Hematopoietic multipotent progenitor cell treated with erythropoietin and hydrocortisone succinate and interleukin-3 and kit ligand, for 4 days (in vitro differentiated cells): ENCODE data around the gene CARD19.

Source experiments
- DNase-seq: peaks from one replicate; pipeline ENCODE4 v3.0.0-alpha.2; 2015

Gene CARD19

DNA sequence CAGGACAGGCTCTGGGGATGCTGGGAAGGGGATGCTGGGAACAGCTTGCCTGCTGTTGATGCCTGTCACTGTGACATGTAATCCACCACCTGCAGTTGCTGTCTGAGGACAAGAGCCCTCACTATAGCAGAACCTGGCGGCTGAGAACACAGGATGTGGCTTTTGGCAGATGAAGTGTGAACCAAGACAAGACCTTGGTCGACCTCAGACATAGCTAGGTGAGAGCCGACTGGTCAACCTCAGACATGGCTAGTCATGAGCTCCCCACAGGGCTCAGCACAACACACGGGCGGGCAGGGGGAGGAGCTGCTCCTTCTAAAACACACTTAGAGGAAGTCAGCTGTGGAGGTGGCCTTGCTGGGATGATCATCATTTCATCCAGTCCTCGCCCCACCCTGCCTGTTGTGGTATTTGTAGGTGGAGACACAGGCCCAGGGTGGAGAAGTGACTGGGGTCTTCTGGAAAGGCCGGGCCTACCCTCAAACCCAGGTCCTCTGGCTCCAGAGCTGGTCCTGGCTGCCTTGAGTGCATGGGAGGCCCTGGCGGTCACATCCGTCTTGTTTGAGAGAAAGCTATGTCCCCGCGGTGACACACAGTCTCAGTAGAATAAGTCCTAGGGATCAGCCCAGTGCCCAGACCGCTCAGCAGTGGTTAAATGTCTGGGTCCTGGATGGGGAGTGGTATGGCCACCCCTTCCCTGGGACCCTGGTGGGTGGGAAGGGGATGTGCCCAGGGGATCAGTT is 31.5 kb upstream of the CARD19 start:
- peak; percentile 95 for DNase-seq

DNA sequence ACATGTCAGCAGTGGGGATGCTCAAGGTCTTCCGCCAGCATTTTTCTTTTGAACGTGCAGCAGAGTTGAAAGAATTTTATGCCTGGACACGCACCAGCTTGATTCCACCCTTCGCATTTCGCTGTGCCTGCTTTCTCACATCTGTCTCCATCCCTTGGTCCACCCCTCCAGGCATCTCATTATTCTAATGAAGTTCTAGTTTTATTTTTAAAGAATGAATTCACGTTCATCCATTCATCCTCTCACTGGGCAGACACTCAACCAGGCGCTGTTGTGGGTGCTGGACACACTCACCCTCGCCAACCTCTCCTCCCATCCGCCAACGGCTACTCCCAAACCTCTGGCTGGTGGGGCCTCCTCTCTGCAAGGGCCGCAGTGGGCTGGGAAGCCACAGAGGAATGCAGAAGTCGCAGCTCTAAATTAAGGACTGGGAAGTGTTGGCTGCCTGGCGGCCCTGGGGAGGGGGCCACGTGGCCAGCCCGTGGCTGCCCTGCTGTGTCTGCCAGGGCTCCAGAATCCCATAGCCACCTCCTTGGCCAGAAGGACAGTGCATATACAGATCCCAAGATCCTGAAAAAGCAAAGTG is 30.8 kb upstream of the CARD19 start:
- DNase-seq = peak; percentile 38

DNA sequence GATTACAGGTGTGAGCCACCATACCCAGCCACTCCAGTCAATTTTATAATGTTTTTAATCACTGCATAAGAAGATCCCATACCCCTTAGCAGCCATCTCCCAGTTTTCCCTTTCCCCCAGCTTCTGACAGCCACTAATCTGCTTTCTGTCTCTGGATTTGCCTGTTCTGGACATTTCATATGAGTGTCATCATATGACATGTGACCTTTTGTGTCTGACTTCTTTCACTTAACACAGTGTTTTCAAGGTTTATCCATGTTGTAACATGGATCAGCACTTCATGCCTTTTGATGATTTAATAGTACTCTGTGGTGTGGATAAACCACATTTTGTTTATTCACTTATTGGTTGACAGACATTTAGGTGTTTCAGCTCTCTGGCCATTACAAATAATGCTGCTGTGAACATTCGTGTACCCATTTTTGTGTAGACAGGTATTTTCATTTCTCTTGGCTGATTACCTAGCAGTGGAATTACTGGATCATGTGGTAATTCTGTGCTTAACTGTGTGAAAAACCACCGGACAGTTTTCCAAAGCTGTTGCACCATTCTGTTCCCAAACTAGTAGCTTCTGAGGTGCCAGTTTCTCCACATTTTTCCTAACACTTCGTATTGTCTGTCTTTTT is 28.9 kb upstream of the CARD19 start:
- no peak for DNase-seq

DNA sequence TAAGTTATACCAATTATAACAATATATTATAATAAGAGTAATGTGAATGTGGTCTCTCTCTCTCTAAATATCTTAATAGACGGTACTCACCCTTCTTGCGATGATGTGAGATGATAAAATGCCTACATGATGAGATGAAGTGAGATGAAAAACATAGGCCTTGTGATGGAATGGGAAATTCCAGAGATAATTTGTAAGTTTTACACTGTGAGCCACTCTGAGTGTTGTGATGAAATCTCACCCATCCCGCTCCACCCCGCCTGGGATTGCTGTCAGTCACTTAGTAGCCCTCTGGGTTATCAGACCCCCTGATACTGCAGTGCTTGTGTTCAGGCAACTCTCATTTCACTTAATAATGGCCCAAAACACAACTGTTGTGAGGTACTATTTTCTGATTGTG is 27.1 kb upstream of the CARD19 start:
- DNase-seq = no peak

DNA sequence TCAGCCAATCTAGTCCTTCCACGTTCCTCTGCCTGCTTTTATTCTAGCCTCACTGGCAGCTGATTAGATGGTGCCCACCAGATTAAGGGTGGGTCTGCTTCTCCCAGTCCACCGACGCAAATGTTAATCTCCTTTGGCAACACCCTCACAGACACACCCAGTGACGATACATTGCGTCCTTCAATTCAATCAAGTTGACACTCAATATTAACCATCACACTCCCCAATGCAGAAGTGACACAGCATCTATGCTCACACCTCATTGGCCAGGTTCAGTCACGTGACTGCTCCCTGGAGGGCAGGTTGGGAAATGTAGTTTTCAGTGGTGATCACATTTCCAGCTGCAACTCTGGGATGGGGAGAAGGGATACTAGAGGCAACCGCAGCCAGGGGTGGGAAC is 24.6 kb upstream of the CARD19 start:
- peak; percentile 83 for DNase-seq

DNA sequence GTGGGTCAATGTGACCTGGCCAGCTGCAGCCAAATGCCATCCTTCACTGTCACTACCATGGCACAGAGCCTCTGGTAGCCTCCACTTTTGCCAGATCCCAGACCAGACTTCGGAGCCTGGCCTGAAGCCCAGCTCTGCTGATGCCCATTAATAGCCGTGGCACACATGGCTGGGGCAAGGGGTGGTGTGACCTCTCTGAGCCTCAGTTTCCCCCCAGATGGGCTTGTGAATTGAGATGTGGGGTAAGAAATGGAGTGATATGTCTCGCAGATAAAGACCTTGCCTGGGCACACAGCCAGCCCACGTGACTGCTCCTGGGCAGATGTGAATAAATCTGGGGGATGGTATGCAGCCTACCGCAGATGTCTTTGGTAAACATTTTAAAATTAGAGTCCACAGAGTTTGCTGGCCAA is 23.6 kb upstream of the CARD19 start:
- peak; percentile 66 for DNase-seq

DNA sequence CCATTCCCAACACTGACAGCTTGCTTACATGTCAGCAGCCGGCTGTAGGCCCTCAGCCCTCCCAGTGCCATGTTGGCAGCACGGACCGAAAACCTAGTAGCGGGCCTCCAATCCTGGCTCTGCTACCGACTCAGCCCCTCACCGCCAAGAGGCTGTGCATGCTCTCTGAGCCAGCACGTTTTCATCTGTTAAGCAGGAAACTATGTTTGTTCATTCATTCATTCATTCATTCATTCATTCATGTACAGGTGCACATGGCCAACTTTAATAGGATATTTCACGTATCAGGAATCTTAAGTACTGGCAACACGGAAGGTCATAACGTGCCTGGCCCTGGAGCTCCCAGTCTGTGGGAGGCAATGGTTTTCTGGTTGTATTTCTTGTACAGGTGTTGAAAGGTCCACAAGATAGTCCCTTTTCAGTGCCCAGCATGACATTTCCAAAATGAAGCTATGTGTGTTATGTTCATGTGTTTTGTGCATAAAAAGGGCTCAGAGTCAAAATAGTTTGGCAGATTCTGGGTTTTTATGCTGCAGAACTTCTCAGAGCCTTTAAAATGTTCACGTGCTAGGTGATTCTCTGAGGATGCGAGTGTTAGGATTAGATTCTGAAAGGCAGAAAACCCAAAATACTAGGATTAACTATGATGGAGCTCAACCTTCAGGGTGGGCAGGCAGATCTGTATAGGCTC is 19.8 kb upstream of the CARD19 start:
- DNase-seq = no peak

DNA sequence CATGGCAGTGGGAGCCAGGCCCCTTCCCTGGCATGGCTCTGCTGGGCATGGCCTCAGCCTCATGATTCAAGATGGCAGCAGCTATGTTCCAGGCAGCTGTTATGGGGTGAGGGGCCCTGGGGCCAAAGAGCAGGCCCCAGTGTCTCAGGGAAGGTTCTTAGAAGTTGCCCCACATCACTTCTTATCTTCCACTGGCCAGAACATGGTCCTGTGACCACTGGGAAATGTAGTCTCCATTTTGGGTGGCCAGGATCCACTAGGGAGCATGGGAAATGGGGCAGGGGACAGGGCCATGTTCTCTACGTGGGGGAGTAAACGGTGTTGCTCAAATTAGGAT is 19.3 kb upstream of the CARD19 start:
- no peak for DNase-seq

DNA sequence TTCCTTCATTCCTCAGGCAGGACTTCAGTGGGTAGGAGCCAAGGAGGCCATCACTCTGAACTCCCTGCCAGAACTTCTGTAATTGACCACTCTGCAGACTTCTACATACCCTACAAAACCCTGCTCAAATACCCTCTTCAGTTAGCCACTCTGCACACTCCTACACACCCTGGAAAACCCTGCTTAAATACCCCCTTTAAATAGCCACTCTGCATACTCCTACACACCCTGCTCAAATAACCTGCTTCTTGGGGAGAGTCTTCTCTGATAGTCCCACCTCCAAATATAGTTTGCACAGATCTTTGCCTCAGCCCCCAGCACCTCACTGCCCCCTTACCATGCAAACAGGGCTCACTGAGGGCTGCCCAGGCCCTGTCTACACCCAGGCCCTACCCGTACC is 18.6 kb upstream of the CARD19 start:
- DNase-seq = no peak

DNA sequence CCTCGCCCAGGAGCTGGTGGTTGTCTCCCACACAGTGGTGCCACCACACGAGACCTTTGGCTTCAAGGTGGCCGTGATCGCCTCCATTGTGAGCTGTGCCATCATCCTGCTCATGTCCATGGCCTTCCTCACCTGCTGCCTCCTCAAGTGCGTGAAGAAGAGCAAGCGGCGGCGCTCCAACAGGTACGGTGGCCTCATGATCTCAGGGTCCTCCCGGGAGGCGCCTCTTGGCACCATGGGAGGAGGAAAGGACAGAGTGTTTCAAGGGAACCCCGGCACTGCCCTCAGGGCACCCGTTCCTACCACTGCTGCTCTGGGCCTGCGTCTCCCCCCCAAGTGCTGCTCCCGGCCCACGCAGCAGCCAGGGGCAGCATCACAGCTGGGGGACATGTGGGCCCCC is 18.2 kb upstream of the CARD19 start:
- no peak for DNase-seq

DNA sequence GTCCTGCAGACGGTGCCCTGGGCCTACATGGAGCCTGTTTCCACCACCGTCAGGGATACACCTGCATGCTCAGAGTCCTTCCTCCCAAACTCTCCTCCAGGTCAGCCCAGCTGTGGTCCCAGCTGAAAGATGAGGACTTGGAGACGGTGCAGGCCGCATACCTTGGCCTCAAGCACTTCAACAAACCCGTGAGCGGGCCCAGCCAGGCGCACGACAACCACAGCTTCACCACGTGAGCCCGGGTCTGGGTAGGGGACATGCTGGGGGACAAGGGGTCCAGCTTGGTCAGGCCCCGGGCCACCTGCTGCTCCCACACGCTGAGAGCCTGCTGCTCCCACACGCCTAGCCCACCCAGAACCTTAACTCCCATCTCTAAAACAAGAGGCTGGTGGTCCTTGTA is 16.6 kb upstream of the CARD19 start:
- DNase-seq = no peak

DNA sequence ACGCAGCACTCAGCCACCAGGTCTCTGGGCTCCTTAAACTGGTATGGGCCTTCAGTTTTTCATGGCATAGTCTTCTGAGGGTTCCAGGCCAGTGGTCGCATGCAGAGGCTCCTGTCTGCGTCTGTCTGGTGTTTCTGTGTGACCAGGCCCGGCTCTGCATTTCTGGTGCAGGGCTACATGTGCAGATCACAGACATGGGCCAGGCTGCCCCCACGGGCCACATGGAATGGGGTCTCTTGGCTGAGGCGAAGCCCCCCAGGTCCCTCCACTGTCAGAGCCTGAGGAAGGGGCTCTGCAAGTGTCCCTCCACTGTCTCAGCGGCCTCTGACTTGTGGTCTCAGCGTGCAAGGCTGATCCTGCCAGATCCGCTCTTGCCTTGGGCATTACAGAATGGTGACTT is 15.6 kb upstream of the CARD19 start:
- no peak for DNase-seq

DNA sequence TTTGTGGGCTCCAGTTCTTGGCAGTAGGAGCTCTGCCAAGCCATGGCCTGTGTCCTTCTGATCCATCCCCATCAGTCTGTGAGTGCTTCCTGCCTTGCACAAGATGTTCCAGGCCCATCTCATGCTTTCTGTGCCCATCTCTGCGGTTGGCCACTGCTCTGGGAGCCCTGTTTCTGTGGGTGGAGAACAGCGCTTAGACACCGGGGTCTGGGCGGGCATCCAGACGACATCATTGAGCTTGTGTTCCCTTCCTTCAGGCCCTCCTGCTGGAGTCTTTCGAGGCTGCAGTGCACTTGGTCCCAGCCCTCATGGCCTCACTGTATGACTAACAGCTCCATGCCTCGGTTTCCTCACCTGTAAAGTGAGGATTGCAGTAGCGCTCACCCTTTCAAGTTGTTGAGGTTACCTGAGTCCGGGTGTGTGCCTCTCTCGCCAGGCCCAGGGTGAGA is 14.9 kb upstream of the CARD19 start:
- no peak for DNase-seq

DNA sequence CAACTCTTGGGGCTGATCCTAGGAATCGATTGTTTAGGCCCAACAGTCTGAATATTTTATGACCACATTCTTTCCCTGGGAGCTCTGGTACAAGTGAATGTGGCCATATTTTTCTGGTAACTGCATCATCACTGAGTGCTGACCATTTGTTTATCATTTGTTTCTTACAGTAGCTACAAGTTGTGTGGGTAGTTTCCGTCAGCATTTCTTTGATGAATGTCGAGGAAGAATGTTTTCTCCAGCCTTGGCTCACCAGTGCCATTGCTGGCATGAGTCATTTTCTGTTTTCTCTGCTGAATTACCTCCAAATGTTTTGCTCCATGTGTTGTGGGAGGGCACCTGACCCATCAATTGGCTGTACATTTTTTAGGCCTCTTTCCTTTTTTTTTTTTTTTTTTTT is 14.1 kb upstream of the CARD19 start:
- no peak for DNase-seq

DNA sequence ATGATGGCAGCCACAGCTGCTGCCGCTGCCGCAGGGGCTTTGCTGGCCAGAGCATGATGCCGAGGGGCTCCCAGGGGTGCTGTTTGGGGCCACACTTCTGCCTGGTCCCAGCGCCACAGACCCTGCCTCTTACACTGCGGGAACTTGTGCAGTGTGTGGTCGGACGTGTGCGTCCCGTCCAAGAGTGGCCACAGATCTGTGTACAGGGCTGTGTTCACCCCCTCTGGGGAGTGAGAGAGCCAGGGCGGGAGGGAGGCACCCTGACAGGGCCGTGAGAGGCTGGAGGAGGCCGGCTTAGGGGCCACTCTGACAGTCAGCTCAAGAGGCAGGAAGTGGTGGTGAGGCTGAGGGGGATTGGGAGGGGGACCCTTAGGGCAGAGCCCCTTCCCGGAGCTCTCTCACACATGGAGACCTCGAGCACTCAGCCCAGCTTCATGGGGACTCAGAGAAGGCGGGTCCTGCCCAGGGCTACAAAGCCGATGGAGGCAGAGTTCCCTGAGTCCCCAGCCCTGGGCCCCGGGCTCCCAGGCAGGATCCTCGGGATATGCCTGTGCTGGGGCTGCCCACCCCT is 13.1 kb upstream of the CARD19 start:
- DNase-seq = peak; percentile 58

DNA sequence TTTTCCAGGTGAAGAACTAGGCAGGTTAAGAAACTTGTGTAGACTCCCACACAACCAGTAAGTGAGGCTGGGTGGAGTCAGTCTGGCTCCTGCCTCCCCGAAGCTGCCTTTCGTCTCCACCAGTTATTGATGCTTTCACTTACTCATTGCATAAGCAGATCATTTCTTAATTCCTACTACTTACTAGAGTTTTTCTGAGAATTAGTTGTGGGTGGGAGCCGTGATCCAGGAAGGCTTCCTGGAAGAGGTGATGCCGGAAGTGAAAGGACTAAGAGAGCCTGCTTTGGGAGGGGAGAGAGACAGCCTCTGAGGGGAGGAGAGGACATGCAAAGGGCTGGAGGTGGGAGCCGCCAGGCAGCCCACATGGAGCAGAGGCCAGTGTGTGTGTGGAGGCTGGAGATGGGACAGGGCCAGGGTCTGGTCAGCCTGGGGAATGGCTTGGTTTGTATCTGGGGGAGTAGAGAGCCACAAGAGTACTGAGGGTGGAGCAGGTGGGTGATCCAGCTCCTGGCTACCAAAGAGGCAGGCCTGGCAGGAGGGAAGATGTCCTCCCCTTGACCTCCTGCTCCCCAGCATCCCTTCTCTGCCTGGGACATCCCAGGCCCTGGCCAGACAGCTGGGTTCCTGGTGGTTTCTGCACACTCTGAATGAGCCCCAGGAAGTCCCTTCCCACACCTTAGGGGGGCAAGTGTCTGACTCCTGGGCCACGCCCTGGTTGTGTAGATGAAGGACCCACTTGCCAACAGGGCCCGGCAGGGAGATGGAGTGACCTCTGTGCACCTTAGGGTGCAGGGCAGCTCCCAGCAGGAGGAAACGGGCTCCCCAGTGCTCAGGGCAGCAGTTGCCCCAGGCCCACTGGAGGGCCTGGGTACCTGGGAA is 12.2 kb upstream of the CARD19 start:
- peak; percentile 46 for DNase-seq

DNA sequence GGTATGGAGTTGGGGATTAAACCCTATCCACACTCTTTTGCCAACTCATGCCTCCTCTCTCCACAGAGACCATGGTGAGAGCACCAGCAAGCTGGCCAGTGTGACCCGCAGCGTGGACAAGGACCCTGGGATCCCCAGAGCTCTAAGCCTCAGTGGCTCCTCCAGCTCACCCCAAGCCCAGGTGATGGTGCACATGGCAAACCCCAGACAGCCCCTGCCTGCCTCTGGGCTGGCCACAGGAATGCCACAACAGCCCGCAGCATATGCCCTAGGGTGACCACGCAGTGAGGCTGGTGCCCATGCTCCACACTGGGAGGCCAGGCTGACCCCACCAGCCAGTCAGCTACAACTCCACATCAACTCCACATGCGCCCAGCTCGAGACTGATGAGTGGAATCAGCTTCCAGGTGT is 11.5 kb upstream of the CARD19 start:
- no peak for DNase-seq

DNA sequence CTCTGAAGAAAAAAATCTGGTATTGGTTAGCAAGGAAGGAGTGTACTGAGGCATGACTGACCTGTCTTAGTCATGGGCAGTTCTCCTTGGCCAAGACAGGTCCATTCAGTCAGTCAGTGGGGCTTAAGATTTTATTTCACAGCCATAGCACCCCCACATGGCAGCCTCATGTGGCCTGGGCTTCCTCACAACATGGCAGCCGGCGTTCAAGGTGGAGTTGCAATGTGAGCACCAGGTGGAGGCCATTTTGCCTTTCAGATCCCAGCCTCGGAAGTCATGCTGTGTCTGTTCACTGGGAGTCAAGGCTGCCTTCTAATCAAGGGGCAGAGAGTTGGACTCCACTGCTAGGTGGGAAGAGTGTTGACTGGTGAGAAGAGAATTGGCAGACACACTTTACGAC is 10.3 kb upstream of the CARD19 start:
- no peak for DNase-seq

DNA sequence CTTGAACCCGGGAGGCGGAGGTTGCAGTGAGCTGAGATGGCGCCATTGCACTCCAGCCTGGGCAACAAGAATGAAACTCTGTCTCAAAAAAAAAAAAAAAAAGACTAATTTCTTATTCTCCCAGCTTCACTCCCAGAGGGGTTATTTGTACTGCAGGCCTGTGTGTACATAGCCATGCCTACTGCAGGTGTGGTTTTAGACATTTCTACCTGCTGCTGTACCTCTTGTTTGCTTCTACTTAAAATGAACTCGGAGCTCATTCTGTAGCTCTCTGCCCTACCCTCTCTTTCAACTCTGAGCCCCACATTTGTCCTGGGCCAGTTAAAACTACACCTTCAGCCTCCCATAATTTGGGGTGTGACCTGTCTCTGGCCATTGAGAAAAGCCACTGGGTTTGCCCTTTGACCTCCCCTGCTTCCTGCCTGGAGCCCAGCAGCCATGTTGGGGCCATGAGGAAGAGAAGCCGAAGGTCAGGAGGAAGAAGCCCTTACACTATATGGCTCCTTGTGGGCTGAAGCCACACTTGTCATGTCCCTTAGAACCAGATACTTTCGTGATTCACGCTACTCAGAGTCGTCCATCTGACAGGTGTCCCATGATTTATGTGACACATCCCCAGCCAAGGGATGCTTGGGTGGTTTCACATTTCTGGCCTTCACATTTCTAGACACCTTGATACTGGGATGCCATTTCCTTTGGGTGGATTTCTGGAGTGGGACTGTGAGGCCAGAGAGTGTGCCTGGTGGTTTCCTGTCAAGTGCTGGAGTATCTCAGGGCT is 9.4 kb upstream of the CARD19 start:
- DNase-seq = no peak

DNA sequence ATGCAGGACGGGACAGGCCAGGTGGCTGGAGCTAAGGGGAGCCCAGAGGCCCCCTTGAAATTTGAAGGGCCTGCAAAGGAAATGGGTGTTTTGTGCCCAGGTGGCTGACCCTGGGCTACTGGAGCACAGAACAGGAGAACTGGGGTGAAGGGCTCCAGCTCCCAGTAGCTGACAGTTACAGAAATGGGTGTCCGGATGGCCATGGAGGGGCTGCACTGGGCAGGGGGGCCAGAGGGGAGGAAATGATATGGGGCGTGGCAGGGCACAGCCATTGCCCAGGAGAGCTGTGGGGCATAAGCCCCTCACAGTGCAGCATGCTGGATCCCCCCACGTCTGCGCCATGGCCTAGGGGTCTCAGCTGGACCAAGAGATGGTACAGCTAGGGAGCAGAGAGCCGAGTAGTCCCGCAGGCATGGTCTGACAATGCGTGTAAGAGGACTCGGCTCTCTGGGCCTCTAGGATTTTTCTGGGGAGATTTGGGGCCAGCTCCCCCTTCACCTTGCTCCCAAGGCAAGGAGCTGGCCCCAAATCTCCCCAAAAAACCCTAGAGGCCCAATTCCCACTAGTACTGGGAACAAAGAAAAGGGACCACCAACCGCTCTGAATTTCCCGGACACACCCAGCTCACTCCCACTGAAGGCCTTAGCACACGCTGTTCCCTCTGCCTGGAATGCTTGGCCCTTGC is 7.9 kb upstream of the CARD19 start:
- no peak for DNase-seq

DNA sequence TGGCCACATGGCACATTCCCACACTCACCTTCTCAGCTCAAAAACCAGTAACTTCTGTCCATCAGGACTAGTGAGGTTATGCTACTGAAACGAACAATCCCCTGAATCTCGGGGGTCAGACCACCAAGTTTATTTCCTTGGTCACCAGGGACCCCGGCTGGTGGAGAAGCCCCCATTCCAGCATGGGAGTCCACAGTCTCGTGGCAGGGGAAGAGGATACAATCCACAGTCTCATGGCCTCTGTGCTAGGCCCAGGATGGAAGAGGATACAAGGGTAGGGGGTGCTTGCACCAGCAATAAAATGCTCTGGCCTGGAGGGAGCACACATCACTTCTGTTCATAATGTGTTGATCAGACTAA is 7.4 kb upstream of the CARD19 start:
- no peak for DNase-seq
